Measurements from ENCODE around the gene DNAI1.

Gene DNAI1

GRCh38 chr9:34568133-34568532, 109.5 kb downstream of the DNAI1 start:
- H3K4me1 ChIP-seq (ENCODE audit: control insufficient read depth, insufficient read depth, low read length), result peaks cover 20% of the 10 kb centered on the region

GRCh38 chr9:34568774-34569173, 110.2 kb downstream of the DNAI1 start:
- no peaks in the 10 kb centered on the region for H3K36me3 ChIP-seq (ENCODE audit: control insufficient read depth in 2 of 2, insufficient read depth in 2 of 2, low read length in 2 of 2)

More at GRCh38 chr9:34568133-34568532, 109.5 kb downstream of the DNAI1 start:
- H3K27ac ChIP-seq (ENCODE audit: low read length), result no peak overlapping the region
- no peaks in the 10 kb centered on the region for H3K9me3 ChIP-seq (ENCODE audit: control insufficient read depth in 2 of 2, low read length in 2 of 2)
- peaks cover 0 to 15% of the 10 kb centered on the region in 2 donors for H3K27me3 ChIP-seq (ENCODE audit: control insufficient read depth in 1 of 2, insufficient read depth in 2 of 2, low read length in 2 of 2)
- H3K9ac ChIP-seq (ENCODE audit: low read length in 2 of 2), result no peak overlapping the region
- no peaks in the 10 kb centered on the region for H3K36me3 ChIP-seq (ENCODE audit: control insufficient read depth in 2 of 2, insufficient read depth in 2 of 2, low read length in 2 of 2)
- no peak overlapping the region for H3K4me3 ChIP-seq (ENCODE audit: low read length in 2 of 2)

GRCh38 chr9:34570376-34570775, 111.8 kb downstream of the DNAI1 start:
- Histone ChIP-seq H3K36me3 (ENCODE audit: control insufficient read depth in 2 of 2, insufficient read depth in 2 of 2, low read length in 2 of 2) (no peaks in the 10 kb centered on the region), H3K9me3 (ENCODE audit: control insufficient read depth in 2 of 2, low read length in 2 of 2) (no peaks in the 10 kb centered on the region), H3K9ac (ENCODE audit: low read length in 2 of 2) (peak overlapping the region in 1 of 2 donors; percentile 7), H3K4me1 (ENCODE audit: control insufficient read depth, insufficient read depth, low read length) (peaks cover 20% of the 10 kb centered on the region), H3K4me3 (ENCODE audit: low read length in 2 of 2) (no peak overlapping the region), H3K27ac (ENCODE audit: low read length) (no peak overlapping the region), H3K27me3 (ENCODE audit: control insufficient read depth in 1 of 2, insufficient read depth in 2 of 2, low read length in 2 of 2) (peaks cover 0 to 15% of the 10 kb centered on the region in 2 donors)

More at GRCh38 chr9:34568774-34569173, 110.2 kb downstream of the DNAI1 start:
- H3K4me3 ChIP-seq (ENCODE audit: low read length in 2 of 2), result no peak overlapping the region
- H3K4me1 ChIP-seq (ENCODE audit: control insufficient read depth, insufficient read depth, low read length), result peaks cover 20% of the 10 kb centered on the region
- H3K9ac ChIP-seq (ENCODE audit: low read length in 2 of 2), result no peak overlapping the region
- no peak overlapping the region for H3K27ac ChIP-seq (ENCODE audit: low read length)
- no peaks in the 10 kb centered on the region for H3K9me3 ChIP-seq (ENCODE audit: control insufficient read depth in 2 of 2, low read length in 2 of 2)
- H3K27me3 ChIP-seq (ENCODE audit: control insufficient read depth in 1 of 2, insufficient read depth in 2 of 2, low read length in 2 of 2), result peaks cover 0 to 17% of the 10 kb centered on the region in 2 donors

Data from stomach smooth muscle (tissue), 2 donors.